Liver (tissue), 9 donors: ENCODE results near the gene FAM83G. TPM values are rescaled to one million over a fixed set of nuclear protein-coding genes. Genes with fewer than 3 reads are reported as not detected.

Source experiments
- DNase-seq: peaks from one replicate; pipeline ENCODE4 v3.0.0-alpha.2; 2017; ENCODE audit warnings: low spot score
- H3K27ac ChIP-seq, 2 donors: one replicate each; pipeline ENCODE4 v1.7.0; 2013; ENCODE audit warnings: inconsistent platforms in 2 of 2, low read length in 2 of 2, control low read depth in 1 of 2, low read depth in 1 of 2, mild to moderate bottlenecking in 1 of 2
- H3K27me3 ChIP-seq, 4 donors: one replicate each; pipeline versions ENCODE4 v1.6.1 to v1.7.0; 2013; ENCODE audit warnings: low read length in 3 of 4, inconsistent platforms in 1 of 4, mild to moderate bottlenecking in 1 of 4, moderate library complexity in 1 of 4; ENCODE audit not compliant: control insufficient read depth in 4 of 4, insufficient read depth in 4 of 4
- H3K36me3 ChIP-seq, 4 donors: one replicate each; pipeline versions ENCODE4 v1.6.1 to v1.7.0; 2013; ENCODE audit warnings: low read length in 3 of 4, mild to moderate bottlenecking in 3 of 4, low read depth in 1 of 4, moderate library complexity in 1 of 4; ENCODE audit not compliant: control insufficient read depth in 4 of 4, insufficient read depth in 3 of 4
- H3K4me1 ChIP-seq, 4 donors: one replicate each; pipeline versions ENCODE4 v1.6.1 to v1.7.0; 2013; ENCODE audit warnings: low read length in 3 of 4, mild to moderate bottlenecking in 3 of 4, moderate library complexity in 1 of 4; ENCODE audit not compliant: control insufficient read depth in 4 of 4, insufficient read depth in 4 of 4
- H3K4me3 ChIP-seq, 3 donors: one replicate each; pipeline versions ENCODE4 v1.6.1 to v1.7.0; 2013; ENCODE audit warnings: low read length in 3 of 3, control low read depth in 1 of 3, low read depth in 1 of 3, mild to moderate bottlenecking in 1 of 3
- H3K9ac ChIP-seq, 2 donors: one replicate each; pipeline ENCODE4 v1.7.0; 2013; ENCODE audit warnings: low read length in 2 of 2, mild to moderate bottlenecking in 2 of 2, moderate library complexity in 2 of 2, control low read depth in 1 of 2, low read depth in 1 of 2
- H3K9me3 ChIP-seq, 4 donors: one replicate each; pipeline versions ENCODE4 v1.6.1 to v1.7.0; 2013; ENCODE audit warnings: low read length in 3 of 4; ENCODE audit not compliant: control insufficient read depth in 4 of 4
- EGR1 ChIP-seq, 2 donors: IDR thresholded peaks; 2 replicates each; pipeline ENCODE4 v1.6.1; 2016 to 2018; ENCODE audit warnings: antibody characterized with exemption in 2 of 2, low read depth in 2 of 2
- FOXA1 ChIP-seq: IDR thresholded peaks from 2 replicates; pipeline ENCODE4 v1.6.1; 2016; ENCODE audit warnings: antibody characterized with exemption
- FOXA2 ChIP-seq: IDR thresholded peaks from 2 replicates; pipeline ENCODE4 v1.6.1; 2016; ENCODE audit warnings: antibody characterized with exemption
- GABPA ChIP-seq, 2 donors: IDR thresholded peaks in 1 of 2; conservative IDR thresholded peaks in 1 of 2; 2 replicates each; pipeline ENCODE4 v1.6.1; 2016; ENCODE audit warnings: antibody characterized with exemption in 2 of 2, mild to moderate bottlenecking in 1 of 2, moderate library complexity in 1 of 2
- HNF4A ChIP-seq, 2 donors: conservative IDR thresholded peaks; 2 replicates each; pipeline ENCODE4 v1.6.1; 2016; ENCODE audit warnings: antibody characterized with exemption in 2 of 2, mild to moderate bottlenecking in 2 of 2
- HNF4G ChIP-seq: IDR thresholded peaks from 2 replicates; pipeline ENCODE4 v1.6.1; 2016; ENCODE audit warnings: antibody characterized with exemption
- NR2F2 ChIP-seq: IDR thresholded peaks from 2 replicates; pipeline ENCODE4 v1.6.1; 2016; ENCODE audit warnings: antibody characterized with exemption
- RAD21 ChIP-seq, 2 donors: IDR thresholded peaks; 2 replicates each; pipeline ENCODE4 v1.6.1; 2016; ENCODE audit warnings: antibody characterized with exemption in 2 of 2, mild to moderate bottlenecking in 2 of 2
- SP1 ChIP-seq: IDR thresholded peaks from 2 replicates; pipeline ENCODE4 v1.6.1; 2018; ENCODE audit warnings: antibody characterized with exemption, mild to moderate bottlenecking
- TAF1 ChIP-seq: conservative IDR thresholded peaks from 2 replicates; pipeline ENCODE4 v1.6.1; 2016; ENCODE audit warnings: antibody characterized with exemption, mild to moderate bottlenecking
- YY1 ChIP-seq: IDR thresholded peaks from 2 replicates; pipeline ENCODE4 v1.6.1; 2016; ENCODE audit warnings: antibody characterized with exemption, mild to moderate bottlenecking
- WGBS: extraction: QIAGEN DNeasy Blood & Tissue Kit; methylation state at CpG from one replicate; pipeline ENCODE4 v1.1.7; 2013; 5-methylcytosine and 5-hydroxymethylcytosine counted together
- polyA plus RNA-seq, 2 donors: library from polyadenylated mRNA; stranded (reverse) in 1 of 2; unstranded in 1 of 2; fragments of 200-250 nt in 1 of 2; fragments of >200 nt in 1 of 2; fragmentation: Nextera tagmentation in 1 of 2; extraction: Ambion mirVana in 1 of 2; gene quantifications; one replicate each; pipeline versions ENCODE4 v1.2.1 to v1.2.3, GENCODE V29; 2013 to 2015
- total RNA-seq, 2 donors: library from RNA; depleted of rRNA; stranded (reverse); fragments of >200 nt; gene quantifications; one replicate each; pipeline ENCODE4 v1.2.3, GENCODE V29; 2014
- TF ChIP-seq, protein P1 (sequence below): IDR thresholded peaks from 2 replicates; pipeline ENCODE4 v1.6.1; 2016; ENCODE audit warnings: antibody characterized with exemption
- TF ChIP-seq, protein P2 (sequence below): IDR thresholded peaks from 2 replicates; pipeline ENCODE4 v1.6.1; 2016; ENCODE audit warnings: antibody characterized with exemption
- TF ChIP-seq, protein P3 (sequence below): IDR thresholded peaks from 2 replicates; pipeline ENCODE4 v1.6.1; 2016; ENCODE audit warnings: antibody characterized with exemption
- TF ChIP-seq, protein P4 (sequence below): fragments of 150-350 bp; IDR thresholded peaks from 2 replicates; pipeline ENCODE4 v1.5.1; 2017; ENCODE audit warnings: improper control_type of control experiment, low read depth, low read length; ENCODE audit not compliant: missing input control
- donor health status: healthy.
- donor health status: healthy.
- donor health status: healthy.
- donor health status: healthy.
- donor health status: healthy.

FAM83G gene
- total and polyA plus RNA-seq, 4 donors = 5.2 to 25.0 (median 11.5) TPM

DNA sequence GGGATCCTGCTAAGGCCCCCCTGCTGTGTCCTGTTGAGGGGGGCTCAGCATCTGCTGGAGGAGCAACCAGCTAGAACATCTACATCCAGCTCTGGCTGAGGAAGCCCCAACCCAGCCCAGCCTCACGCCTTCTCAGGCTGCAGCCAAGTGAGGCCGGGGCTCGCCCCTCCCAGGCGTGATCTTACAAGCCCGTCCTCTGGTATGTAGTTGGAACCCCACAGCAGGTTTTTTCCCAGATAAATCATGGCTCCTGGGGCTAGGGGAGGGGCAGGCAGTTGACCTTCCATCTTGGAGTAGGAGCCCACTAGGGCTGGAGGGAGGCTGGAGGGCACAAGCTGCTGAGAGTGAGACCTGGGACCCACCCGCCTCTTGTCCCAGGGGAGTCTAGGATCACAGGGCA is 4.7 kb downstream of the FAM83G start (continued):
- TF ChIP-seq, protein P1, sequence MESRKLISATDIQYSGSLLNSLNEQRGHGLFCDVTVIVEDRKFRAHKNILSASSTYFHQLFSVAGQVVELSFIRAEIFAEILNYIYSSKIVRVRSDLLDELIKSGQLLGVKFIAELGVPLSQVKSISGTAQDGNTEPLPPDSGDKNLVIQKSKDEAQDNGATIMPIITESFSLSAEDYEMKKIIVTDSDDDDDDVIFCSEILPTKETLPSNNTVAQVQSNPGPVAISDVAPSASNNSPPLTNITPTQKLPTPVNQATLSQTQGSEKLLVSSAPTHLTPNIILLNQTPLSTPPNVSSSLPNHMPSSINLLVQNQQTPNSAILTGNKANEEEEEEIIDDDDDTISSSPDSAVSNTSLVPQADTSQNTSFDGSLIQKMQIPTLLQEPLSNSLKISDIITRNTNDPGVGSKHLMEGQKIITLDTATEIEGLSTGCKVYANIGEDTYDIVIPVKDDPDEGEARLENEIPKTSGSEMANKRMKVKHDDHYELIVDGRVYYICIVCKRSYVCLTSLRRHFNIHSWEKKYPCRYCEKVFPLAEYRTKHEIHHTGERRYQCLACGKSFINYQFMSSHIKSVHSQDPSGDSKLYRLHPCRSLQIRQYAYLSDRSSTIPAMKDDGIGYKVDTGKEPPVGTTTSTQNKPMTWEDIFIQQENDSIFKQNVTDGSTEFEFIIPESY = no peak
- TF ChIP-seq NR2F2 (no peak), FOXA2 (no peak), YY1 (no peak), TAF1 (no peak), GABPA (IDR thresholded peaks at IDR 0.05 in 1 of 2, conservative IDR thresholded peaks at IDR 0.05 in 1 of 2) (no peak), EGR1 (IDR thresholded peaks at IDR 0.05; ENCODE audit: low read depth in 2 of 2) (no peak), SP1 (no peak), HNF4A (conservative IDR thresholded peaks at IDR 0.05) (no peak), FOXA1 (no peak)
- TF ChIP-seq, protein P2, sequence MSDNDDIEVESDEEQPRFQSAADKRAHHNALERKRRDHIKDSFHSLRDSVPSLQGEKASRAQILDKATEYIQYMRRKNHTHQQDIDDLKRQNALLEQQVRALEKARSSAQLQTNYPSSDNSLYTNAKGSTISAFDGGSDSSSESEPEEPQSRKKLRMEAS = no peak

DNA sequence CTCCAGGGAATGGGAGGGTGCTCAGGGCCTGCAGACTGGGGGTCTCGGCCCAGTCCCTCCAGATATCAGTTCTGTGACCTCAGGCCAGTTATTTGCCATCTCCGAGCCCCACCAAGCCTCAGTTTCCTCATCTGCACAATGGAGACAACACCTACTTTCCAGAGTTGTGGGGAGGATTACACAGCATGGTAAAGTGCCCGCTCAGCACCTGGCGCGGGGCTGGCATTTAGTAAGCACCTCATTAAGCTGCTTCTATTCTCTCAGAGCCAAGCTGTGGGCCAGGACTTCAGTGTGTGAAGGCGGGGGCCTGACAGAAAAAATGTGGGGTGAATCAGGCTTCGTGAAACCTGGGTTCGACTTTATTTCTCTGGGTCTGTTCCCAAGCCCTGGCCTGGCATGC is 5.2 kb downstream of the FAM83G start:
- no peak overlapping the region for H3K4me3 ChIP-seq
- peaks cover 3 to 66% (median 47%) of the 10 kb centered on the region in 4 donors for H3K4me1 ChIP-seq
- H3K9me3 ChIP-seq = no peaks in the 10 kb centered on the region
- H3K36me3 ChIP-seq = peaks cover 0 to 2% (median 0%) of the 10 kb centered on the region in 4 donors
- no peaks in the 10 kb centered on the region for H3K27me3 ChIP-seq
- no peak overlapping the region for H3K9ac ChIP-seq
- WGBS = 95% methylated on average over 8 of the region's 8 CpGs
- no peak overlapping the region for H3K27ac ChIP-seq
- DNase-seq = no peak
- TF ChIP-seq, protein P3, sequence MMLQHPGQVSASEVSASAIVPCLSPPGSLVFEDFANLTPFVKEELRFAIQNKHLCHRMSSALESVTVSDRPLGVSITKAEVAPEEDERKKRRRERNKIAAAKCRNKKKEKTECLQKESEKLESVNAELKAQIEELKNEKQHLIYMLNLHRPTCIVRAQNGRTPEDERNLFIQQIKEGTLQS = no peak
- TF ChIP-seq HNF4G = no peak

DNA sequence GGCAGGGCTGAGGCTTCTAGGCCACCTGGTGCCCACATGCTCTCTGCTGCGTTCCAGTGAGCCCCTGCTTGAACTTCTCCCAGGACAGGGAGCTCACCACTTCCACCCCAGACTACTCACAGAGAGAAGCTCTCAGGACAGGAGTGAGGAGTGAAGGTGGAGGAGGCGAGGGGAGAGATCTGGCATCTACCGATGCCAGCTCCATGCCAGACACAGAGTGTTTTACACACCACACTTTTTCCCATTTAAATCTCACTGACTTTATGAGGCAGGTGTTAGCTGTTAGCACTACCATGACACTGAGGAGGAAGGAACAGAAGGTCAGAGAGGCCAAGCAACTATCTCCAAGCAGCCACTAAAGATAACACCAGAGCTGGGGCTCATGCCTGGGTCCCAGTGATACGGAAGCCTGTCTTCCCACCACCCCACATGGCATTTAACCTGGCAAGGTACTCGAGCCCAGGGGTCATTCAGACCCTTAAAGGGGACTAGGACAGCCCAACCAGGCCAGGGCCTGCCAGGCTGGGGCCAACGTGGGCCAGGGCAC is 6.8 kb downstream of the FAM83G start:
- DNase-seq = no peak
- TF ChIP-seq, protein P2 = no peak
- TF ChIP-seq YY1 (no peak), FOXA2 (no peak), HNF4G (no peak), RAD21 (IDR thresholded peaks at IDR 0.05) (no peak), SP1 (no peak)
- TF ChIP-seq, protein P4, sequence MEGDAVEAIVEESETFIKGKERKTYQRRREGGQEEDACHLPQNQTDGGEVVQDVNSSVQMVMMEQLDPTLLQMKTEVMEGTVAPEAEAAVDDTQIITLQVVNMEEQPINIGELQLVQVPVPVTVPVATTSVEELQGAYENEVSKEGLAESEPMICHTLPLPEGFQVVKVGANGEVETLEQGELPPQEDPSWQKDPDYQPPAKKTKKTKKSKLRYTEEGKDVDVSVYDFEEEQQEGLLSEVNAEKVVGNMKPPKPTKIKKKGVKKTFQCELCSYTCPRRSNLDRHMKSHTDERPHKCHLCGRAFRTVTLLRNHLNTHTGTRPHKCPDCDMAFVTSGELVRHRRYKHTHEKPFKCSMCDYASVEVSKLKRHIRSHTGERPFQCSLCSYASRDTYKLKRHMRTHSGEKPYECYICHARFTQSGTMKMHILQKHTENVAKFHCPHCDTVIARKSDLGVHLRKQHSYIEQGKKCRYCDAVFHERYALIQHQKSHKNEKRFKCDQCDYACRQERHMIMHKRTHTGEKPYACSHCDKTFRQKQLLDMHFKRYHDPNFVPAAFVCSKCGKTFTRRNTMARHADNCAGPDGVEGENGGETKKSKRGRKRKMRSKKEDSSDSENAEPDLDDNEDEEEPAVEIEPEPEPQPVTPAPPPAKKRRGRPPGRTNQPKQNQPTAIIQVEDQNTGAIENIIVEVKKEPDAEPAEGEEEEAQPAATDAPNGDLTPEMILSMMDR = no peak
- Histone ChIP-seq H3K4me1 (peaks cover 3 to 64% (median 46%) of the 10 kb centered on the region in 4 donors), H3K9me3 (no peaks in the 10 kb centered on the region), H3K9ac (no peak overlapping the region), H3K27ac (no peak overlapping the region), H3K36me3 (peaks cover 0 to 2% (median 0%) of the 10 kb centered on the region in 4 donors), H3K4me3 (no peak overlapping the region), H3K27me3 (no peaks in the 10 kb centered on the region)
- WGBS = 81% methylated on average over 6 of the region's 6 CpGs
